Measurements from ENCODE around the gene KRT9. TPM values are rescaled to one million over a fixed set of nuclear protein-coding genes. Genes with fewer than 3 reads are reported as not detected.

The KRT9 gene
- total RNA-seq, 1 donor from 2014 or later = not detected

DNA sequence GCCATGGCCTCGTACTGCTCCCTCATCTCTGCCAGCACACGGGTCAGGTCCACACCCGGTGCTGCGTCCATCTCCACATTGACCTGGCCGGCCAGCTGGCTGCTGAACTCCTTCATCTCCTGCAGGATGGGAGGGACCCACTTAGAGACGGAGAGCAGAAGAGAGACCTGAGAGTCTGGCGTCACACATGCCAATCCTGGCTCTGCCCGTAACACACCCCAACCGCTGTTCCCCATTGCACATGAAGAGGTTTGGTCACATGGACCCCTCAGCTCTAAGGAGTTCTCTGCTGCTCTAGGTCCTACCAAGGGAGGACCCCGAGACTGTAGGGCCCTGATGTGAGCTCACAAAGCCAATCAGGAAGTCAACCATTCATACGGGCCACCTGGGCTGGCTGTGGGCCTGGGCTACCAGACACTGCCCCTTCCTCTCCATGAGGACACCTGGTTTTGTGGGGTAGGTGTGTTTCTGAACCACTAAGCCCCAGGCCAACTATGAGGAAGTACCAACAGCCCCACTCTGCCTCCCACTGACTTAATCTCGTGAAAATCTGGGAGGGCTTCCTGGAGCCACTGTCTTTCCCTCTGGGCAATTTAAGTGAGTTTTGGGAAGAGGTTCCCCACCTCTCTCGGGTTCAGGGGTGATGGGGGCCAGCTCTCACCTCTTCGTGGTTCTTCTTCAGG lies 55.6 kb downstream of the KRT9 start:
- Histone ChIP-seq H3K9me3 (no peaks in the 10 kb centered on the region), H3K27me3 (peaks cover 6% of the 10 kb centered on the region), H3K36me3 (no peaks in the 10 kb centered on the region), H3K4me3 (no peak overlapping the region), H3K4me1 (no peaks in the 10 kb centered on the region), H3K27ac (no peak overlapping the region)
- ATAC-seq (peak; percentile 50), DNase-seq (no peak)
- intact Hi-C loops (cut with DNase I) = no loop called here
- TF ChIP-seq CTCF (IDR thresholded peaks at IDR 0.05) = no peak

Small RNA genes lying within 50 kb of the gene (microRNA-seq; reads per million reads assigned to microRNA genes)
- gene MIR6510 (ENCODE audit: borderline microRNAs expressed) = not detected

Other genes with a start within 250 kb of the KRT9 start
- gene KRT33A, start 221.2 kb downstream of the KRT9 start, total RNA-seq = not detected
- not detected for gene KRT33B, start 202.2 kb downstream of the KRT9 start, total RNA-seq
- gene KRT34, start 189.8 kb downstream of the KRT9 start, total RNA-seq = not detected
- gene KRT31, start 174.5 kb downstream of the KRT9 start, total RNA-seq = not detected
- gene KRT37, start 147.5 kb downstream of the KRT9 start, total RNA-seq = not detected
- not detected for gene KRT38, start 131.1 kb downstream of the KRT9 start, total RNA-seq
- not detected for gene KRT32, start 104.7 kb downstream of the KRT9 start, total RNA-seq
- not detected for gene KRT35, start 90.9 kb downstream of the KRT9 start, total RNA-seq
- gene KRT36, start 82.1 kb downstream of the KRT9 start, total RNA-seq = not detected
- gene KRT13, start 66.4 kb downstream of the KRT9 start, total RNA-seq = 5.5 TPM
- gene KRT15, start 53.2 kb downstream of the KRT9 start, total RNA-seq = 24.3 TPM
- gene KRT19, start 43.8 kb downstream of the KRT9 start, total RNA-seq = 321 TPM
- gene KRT14, start 14.8 kb upstream of the KRT9 start, total RNA-seq = not detected
- not detected for gene KRT16, start 40.7 kb upstream of the KRT9 start, total RNA-seq
- 5.9 TPM for gene KRT17, start 52.5 kb upstream of the KRT9 start, total RNA-seq
- 974 TPM for gene EIF1, start 116.8 kb upstream of the KRT9 start, total RNA-seq
- not detected for gene GAST, start 140.3 kb upstream of the KRT9 start, total RNA-seq
- 0.58 TPM for gene HAP1, start 162.6 kb upstream of the KRT9 start, total RNA-seq
- gene JUP, start 214.7 kb upstream of the KRT9 start, total RNA-seq = 109 TPM
- 9.5 TPM for gene P3H4, start 239.9 kb upstream of the KRT9 start, total RNA-seq
- 34.5 TPM for gene FKBP10, start 240.9 kb upstream of the KRT9 start, total RNA-seq